ENCODE data around the gene LPO. TPM values are rescaled to one million over a fixed set of nuclear protein-coding genes. Genes with fewer than 3 reads are reported as not detected.

Gene LPO
- total RNA-seq, 1 donor from 2014 or later, result 0.27 TPM

DNA sequence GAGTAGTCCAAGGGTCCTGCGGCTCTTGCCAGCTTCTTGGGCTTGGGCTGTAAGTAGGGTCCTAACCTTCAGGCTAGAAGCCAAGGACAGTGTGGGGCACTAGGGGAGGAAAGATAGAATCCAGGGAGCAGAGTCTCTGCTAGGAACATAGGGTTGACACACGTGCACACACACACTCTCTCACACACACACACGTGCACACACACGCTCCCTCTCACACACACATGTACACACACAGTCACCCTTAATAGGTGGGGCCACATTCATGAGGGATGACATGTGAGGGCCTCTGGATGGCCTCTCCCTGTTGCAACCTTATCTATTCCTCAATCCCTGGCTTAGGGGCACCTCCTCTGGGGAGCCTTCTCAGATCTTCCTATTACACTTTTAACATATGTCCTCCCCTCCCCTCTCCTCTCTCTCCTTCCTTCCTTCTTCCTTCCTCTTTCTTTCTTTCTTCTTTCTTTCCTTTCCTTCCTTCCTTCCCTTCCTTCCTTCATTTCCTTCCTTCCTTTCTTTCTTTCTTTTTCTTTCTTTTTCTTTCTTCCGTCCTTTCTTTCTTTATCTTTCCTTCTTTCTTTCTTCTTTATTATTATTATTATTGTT is 42.8 kb upstream of the LPO start:
- peaks cover 85% of the 10 kb centered on the region for H3K27me3 Mint-ChIP-seq (ENCODE audit: low read depth)
- H3K27ac Mint-ChIP-seq, result no peak overlapping the region

DNA sequence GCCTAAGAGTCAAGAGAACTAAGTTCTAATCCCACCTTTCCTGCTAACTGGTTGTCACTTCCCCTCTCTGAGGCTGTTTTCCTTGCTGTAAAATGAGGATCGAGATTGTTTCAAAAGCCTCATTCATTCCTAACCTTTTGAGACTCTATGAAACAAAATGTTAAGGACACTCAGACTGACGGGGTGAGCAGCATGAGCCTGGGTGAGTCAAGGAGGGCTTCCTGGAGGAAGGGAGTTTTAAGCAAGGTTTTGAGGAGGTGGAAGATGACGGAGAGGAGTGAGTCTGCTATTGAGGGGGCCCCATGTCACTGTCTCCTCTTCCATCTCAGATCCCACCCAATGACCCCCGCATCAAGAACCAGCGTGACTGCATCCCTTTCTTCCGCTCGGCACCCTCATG is 41.8 kb upstream of the LPO start:
- DNase-seq (ENCODE audit: low spot score in 2 of 2, unreplicated experiment in 2 of 2), result no peak
- H3K4me3 Mint-ChIP-seq, result no peak overlapping the region
- no peaks in the 10 kb centered on the region for H3K9me3 Mint-ChIP-seq
- peaks cover 77% of the 10 kb centered on the region for H3K27me3 Mint-ChIP-seq (ENCODE audit: low read depth)
- H3K27ac Mint-ChIP-seq, result no peak overlapping the region
- TF ChIP-seq, protein P1, sequence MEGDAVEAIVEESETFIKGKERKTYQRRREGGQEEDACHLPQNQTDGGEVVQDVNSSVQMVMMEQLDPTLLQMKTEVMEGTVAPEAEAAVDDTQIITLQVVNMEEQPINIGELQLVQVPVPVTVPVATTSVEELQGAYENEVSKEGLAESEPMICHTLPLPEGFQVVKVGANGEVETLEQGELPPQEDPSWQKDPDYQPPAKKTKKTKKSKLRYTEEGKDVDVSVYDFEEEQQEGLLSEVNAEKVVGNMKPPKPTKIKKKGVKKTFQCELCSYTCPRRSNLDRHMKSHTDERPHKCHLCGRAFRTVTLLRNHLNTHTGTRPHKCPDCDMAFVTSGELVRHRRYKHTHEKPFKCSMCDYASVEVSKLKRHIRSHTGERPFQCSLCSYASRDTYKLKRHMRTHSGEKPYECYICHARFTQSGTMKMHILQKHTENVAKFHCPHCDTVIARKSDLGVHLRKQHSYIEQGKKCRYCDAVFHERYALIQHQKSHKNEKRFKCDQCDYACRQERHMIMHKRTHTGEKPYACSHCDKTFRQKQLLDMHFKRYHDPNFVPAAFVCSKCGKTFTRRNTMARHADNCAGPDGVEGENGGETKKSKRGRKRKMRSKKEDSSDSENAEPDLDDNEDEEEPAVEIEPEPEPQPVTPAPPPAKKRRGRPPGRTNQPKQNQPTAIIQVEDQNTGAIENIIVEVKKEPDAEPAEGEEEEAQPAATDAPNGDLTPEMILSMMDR (IDR thresholded peaks at IDR 0.05; ENCODE audit: unreplicated experiment), result no peak
- no peaks in the 10 kb centered on the region for H3K36me3 Mint-ChIP-seq
- H3K4me1 Mint-ChIP-seq, result no peaks in the 10 kb centered on the region

More for the DNA sequence above, 42.8 kb upstream of the LPO start:
- Mint-ChIP-seq H3K36me3 (no peaks in the 10 kb centered on the region), H3K4me3 (no peak overlapping the region), H3K4me1 (peaks cover 3% of the 10 kb centered on the region), H3K9me3 (no peaks in the 10 kb centered on the region)
- no peak for DNase-seq (ENCODE audit: low spot score in 2 of 2, unreplicated experiment in 2 of 2)
- TF ChIP-seq, protein P1 (IDR thresholded peaks at IDR 0.05; ENCODE audit: unreplicated experiment), result no peak

DNA sequence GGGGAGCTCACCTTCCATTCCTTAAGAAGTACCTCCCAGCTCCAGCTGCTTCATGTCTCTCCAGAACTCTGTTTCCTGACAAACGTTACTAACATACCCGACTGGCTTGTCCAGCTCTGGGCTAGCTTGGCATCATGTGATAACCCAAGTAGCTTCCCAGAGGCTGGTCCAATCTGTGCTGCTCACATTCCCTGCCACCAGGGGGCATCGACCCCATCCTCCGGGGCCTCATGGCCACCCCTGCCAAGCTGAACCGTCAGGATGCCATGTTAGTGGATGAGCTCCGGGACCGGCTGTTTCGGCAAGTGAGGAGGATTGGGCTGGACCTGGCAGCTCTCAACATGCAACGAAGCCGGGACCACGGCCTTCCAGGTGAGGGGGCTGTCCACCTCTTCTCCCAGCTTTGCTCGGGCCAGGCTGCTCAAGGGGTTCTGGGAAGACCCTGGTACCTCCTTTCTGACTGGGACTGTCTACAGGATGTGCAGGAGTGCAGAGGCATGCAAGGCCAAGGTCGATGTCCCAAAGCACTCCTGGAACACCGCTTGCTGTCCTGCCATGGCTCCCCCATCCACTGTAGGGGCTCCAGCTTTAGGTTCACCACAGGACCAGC is 38.3 kb upstream of the LPO start:
- Mint-ChIP-seq H3K36me3 (no peaks in the 10 kb centered on the region), H3K27me3 (ENCODE audit: low read depth) (peaks cover 50% of the 10 kb centered on the region), H3K27ac (no peak overlapping the region), H3K4me1 (no peaks in the 10 kb centered on the region), H3K9me3 (no peaks in the 10 kb centered on the region), H3K4me3 (no peak overlapping the region)
- TF ChIP-seq, protein P1 (IDR thresholded peaks at IDR 0.05; ENCODE audit: unreplicated experiment), result peak; percentile 58
- DNase-seq (ENCODE audit: low spot score in 2 of 2, unreplicated experiment in 2 of 2), result peak in 1 of 2 experiments; percentile 54

DNA sequence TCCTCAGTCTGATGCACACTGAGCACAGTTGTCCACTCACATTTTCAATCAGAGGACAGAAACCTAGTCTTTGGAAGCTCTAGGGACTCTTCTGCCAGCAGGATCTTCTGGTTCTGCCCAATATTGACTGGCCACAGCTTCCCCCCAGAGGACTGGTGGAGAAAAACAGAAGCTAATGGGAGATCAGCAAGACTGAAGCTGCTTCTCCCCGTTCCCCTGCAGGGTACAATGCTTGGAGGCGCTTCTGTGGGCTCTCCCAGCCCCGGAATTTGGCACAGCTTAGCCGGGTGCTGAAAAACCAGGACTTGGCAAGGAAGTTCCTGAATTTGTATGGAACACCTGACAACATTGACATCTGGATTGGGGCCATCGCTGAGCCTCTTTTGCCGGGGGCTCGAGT is 35.5 kb upstream of the LPO start:
- TF ChIP-seq, protein P1 (IDR thresholded peaks at IDR 0.05; ENCODE audit: unreplicated experiment), result no peak
- no peaks in the 10 kb centered on the region for H3K4me1 Mint-ChIP-seq
- H3K27me3 Mint-ChIP-seq (ENCODE audit: low read depth), result peaks cover 30% of the 10 kb centered on the region
- H3K9me3 Mint-ChIP-seq, result no peaks in the 10 kb centered on the region
- DNase-seq (ENCODE audit: low spot score in 2 of 2, unreplicated experiment in 2 of 2), result no peak
- H3K4me3 Mint-ChIP-seq, result no peak overlapping the region
- peaks cover 3% of the 10 kb centered on the region for H3K36me3 Mint-ChIP-seq
- H3K27ac Mint-ChIP-seq, result no peak overlapping the region

DNA sequence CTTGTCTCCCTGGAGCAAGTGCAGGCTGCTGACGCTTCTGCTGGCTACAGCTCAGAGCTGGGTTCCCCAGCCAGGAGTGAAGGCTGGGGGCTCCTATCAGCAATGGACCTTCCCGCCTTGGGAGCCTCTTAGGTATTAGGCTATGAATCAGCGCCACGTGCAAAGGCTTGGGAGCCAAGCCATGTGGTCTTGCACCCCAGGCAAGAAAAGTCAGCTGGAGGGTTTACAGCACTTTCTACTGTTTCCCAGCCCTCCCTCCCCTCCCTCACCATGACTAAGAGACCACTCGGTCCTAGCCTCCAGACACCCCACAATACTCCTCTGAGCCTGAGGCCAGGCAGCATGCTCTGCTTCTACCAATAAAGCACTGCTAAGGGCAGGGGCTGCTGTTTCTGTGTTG is 33.6 kb upstream of the LPO start:
- H3K27me3 Mint-ChIP-seq (ENCODE audit: low read depth), result peaks cover 10% of the 10 kb centered on the region
- no peak overlapping the region for H3K4me3 Mint-ChIP-seq
- TF ChIP-seq, protein P1 (IDR thresholded peaks at IDR 0.05; ENCODE audit: unreplicated experiment), result no peak
- H3K36me3 Mint-ChIP-seq, result peaks cover 14% of the 10 kb centered on the region
- H3K27ac Mint-ChIP-seq, result no peak overlapping the region
- no peak for DNase-seq (ENCODE audit: low spot score in 2 of 2, unreplicated experiment in 2 of 2)
- H3K4me1 Mint-ChIP-seq, result no peaks in the 10 kb centered on the region
- no peaks in the 10 kb centered on the region for H3K9me3 Mint-ChIP-seq
